SK-N-SH (cell line): ENCODE results near the gene NUDCD3.

Source experiments
- EZH2phosphoT487 ChIP-seq: fragments of 200-600 bp; sonication (generic); IDR thresholded peaks from 2 replicates; pipeline ENCODE4 v1.6.1; 2017; ENCODE audit warnings: low read depth, mixed run types, mild to moderate bottlenecking, antibody characterized with exemption, moderate library complexity, borderline replicate concordance
- JUND ChIP-seq: IDR thresholded peaks from 2 replicates; pipeline ENCODE4 v1.4.0; 2012
- MXI1 ChIP-seq: IDR thresholded peaks from 2 replicates; pipeline ENCODE4 v1.6.1; 2012; ENCODE audit warnings: mild to moderate bottlenecking, low read depth, low read length, improper control_type of control experiment
- RFX5 ChIP-seq: IDR thresholded peaks from 2 replicates; pipeline ENCODE4 v1.6.1; 2012; ENCODE audit warnings: mild to moderate bottlenecking, improper control_type of control experiment, low read length
- TAF1 ChIP-seq: IDR thresholded peaks from 2 replicates; pipeline ENCODE4 v1.6.1; 2012; ENCODE audit warnings: low read depth, mild to moderate bottlenecking, low read length, moderate library complexity, borderline replicate concordance
- YY1 ChIP-seq: IDR thresholded peaks from 2 replicates; pipeline ENCODE4 v1.4.0; 2012; ENCODE audit warnings: low read depth, mild to moderate bottlenecking
- TF ChIP-seq, protein P1 (sequence below): fragments of 200-600 bp; sonication (generic); IDR thresholded peaks from 2 replicates; pipeline ENCODE4 v1.6.1; 2017; ENCODE audit warnings: antibody characterized with exemption, mild to moderate bottlenecking, moderate library complexity
- TF ChIP-seq, protein P2 (sequence below): IDR thresholded peaks from 2 replicates; pipeline ENCODE4 v1.4.0; 2012; ENCODE audit warnings: low read depth
- TF ChIP-seq, protein P3 (sequence below): IDR thresholded peaks from 2 replicates; pipeline ENCODE4 v1.6.1; 2012; ENCODE audit warnings: mild to moderate bottlenecking, low read depth, low read length, moderate library complexity
- TF ChIP-seq, protein P4 (sequence below): IDR thresholded peaks from 2 replicates; pipeline ENCODE4 v1.4.0; 2012; ENCODE audit warnings: low read depth, borderline replicate concordance

DNA sequence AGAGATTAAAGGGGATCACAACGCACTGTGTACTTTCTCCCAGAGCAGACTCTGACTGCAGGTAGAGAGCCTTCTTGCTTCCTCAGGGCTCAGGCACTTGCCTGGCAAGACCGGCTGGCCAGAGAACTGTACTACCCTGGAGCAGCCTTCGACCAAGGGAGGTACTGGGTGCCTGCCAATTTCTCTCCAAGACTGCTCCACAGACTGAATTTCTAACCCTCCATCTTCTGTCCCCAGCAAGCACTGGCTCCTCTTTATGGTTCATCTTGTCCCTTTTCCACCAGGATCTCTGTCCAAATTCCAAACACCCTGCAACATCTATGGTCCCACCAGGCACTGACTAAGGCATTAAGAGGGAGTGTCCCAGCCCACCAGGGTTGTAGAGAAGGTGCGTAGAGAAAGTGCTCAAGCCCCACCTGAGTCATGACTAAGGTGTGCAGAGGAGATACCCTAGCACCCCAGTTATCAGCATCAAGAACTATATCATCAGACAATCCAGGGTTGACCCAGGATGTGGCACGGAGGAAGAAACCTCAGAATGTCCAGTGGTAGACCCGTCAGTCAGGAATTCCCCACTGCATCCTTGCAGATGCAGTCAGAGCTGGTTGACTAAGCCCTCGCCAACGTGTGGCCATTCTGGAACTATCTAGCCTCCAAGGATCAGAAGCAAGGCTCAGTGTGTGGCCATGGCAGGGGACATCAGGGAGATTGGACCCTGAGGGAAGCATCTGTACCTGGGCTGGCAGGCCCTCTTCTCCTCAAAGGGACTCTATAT is 104.1 kb downstream of the NUDCD3 start:
- TF ChIP-seq, protein P1, sequence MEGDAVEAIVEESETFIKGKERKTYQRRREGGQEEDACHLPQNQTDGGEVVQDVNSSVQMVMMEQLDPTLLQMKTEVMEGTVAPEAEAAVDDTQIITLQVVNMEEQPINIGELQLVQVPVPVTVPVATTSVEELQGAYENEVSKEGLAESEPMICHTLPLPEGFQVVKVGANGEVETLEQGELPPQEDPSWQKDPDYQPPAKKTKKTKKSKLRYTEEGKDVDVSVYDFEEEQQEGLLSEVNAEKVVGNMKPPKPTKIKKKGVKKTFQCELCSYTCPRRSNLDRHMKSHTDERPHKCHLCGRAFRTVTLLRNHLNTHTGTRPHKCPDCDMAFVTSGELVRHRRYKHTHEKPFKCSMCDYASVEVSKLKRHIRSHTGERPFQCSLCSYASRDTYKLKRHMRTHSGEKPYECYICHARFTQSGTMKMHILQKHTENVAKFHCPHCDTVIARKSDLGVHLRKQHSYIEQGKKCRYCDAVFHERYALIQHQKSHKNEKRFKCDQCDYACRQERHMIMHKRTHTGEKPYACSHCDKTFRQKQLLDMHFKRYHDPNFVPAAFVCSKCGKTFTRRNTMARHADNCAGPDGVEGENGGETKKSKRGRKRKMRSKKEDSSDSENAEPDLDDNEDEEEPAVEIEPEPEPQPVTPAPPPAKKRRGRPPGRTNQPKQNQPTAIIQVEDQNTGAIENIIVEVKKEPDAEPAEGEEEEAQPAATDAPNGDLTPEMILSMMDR, result no peak
- TF ChIP-seq JUND (no peak), YY1 (no peak), RFX5 (no peak), TAF1 (no peak), MXI1 (no peak), EZH2phosphoT487 (no peak)
- TF ChIP-seq, protein P2, sequence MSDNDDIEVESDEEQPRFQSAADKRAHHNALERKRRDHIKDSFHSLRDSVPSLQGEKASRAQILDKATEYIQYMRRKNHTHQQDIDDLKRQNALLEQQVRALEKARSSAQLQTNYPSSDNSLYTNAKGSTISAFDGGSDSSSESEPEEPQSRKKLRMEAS, result no peak
- TF ChIP-seq, protein P3, sequence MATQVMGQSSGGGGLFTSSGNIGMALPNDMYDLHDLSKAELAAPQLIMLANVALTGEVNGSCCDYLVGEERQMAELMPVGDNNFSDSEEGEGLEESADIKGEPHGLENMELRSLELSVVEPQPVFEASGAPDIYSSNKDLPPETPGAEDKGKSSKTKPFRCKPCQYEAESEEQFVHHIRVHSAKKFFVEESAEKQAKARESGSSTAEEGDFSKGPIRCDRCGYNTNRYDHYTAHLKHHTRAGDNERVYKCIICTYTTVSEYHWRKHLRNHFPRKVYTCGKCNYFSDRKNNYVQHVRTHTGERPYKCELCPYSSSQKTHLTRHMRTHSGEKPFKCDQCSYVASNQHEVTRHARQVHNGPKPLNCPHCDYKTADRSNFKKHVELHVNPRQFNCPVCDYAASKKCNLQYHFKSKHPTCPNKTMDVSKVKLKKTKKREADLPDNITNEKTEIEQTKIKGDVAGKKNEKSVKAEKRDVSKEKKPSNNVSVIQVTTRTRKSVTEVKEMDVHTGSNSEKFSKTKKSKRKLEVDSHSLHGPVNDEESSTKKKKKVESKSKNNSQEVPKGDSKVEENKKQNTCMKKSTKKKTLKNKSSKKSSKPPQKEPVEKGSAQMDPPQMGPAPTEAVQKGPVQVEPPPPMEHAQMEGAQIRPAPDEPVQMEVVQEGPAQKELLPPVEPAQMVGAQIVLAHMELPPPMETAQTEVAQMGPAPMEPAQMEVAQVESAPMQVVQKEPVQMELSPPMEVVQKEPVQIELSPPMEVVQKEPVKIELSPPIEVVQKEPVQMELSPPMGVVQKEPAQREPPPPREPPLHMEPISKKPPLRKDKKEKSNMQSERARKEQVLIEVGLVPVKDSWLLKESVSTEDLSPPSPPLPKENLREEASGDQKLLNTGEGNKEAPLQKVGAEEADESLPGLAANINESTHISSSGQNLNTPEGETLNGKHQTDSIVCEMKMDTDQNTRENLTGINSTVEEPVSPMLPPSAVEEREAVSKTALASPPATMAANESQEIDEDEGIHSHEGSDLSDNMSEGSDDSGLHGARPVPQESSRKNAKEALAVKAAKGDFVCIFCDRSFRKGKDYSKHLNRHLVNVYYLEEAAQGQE, result no peak
- TF ChIP-seq, protein P4, sequence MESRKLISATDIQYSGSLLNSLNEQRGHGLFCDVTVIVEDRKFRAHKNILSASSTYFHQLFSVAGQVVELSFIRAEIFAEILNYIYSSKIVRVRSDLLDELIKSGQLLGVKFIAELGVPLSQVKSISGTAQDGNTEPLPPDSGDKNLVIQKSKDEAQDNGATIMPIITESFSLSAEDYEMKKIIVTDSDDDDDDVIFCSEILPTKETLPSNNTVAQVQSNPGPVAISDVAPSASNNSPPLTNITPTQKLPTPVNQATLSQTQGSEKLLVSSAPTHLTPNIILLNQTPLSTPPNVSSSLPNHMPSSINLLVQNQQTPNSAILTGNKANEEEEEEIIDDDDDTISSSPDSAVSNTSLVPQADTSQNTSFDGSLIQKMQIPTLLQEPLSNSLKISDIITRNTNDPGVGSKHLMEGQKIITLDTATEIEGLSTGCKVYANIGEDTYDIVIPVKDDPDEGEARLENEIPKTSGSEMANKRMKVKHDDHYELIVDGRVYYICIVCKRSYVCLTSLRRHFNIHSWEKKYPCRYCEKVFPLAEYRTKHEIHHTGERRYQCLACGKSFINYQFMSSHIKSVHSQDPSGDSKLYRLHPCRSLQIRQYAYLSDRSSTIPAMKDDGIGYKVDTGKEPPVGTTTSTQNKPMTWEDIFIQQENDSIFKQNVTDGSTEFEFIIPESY, result no peak
